Hematopoietic multipotent progenitor cell treated with erythropoietin and hydrocortisone succinate and interleukin-3 and kit ligand, for 17 days (in vitro differentiated cells): ENCODE data around the gene SUN1.
"Not testable (repeated sequence)": the region's sequence is repeated elsewhere in the genome, so short reads cannot be mapped to it uniquely, and the experiment has no call there.

Source experiments
- DNase-seq: peaks from one replicate; pipeline ENCODE4 v3.0.0-alpha.2; 2015; ENCODE audit warnings: low spot score

Gene SUN1

DNA sequence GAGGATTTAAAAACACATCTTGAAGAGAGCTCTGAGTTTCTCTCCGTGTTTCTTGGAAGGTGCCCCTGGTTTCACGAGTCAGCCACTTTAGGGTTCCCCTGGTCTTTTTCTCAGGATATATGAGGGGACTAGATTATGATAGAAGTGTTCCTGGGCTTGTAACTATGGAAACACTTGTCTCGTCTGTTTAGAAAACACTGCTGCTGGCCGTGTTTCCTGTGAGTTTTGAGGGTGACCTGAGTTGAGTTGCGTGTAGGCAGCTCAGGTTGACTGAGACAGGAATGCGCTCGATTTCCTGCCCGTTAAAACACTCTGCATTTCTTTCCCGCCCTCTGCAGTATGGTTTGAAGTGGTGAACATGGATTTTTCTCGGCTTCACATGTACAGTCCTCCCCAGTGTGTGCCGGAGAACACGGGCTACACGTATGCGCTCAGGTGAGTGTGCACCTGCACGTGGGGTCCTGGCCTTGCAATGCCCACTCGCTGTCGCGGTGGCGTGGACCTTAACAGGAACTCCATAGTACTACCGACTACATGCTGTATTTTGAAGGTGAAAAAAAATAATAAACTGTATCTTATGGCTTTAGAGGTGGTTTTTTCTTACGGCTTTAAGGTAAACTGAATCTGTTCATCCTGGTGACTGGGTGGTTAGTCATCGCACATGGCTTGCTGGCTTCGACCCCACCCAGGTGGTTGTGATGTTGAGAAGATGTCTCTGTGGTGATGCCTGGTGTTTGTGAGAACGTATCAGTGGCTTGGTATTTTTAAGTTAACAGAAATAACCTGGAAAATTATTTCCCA is at the start of gene SUN1:
SUN1 (plus strand) TSS at position 310 of the 801 bp plus-strand sequence; CDS start at position 359, 49 bp downstream.
- no peak for DNase-seq

- DNase-seq: no peak
Measured at GRCh38 chr7:782718-783449, 49.4 kb upstream of the SUN1 start.

DNA sequence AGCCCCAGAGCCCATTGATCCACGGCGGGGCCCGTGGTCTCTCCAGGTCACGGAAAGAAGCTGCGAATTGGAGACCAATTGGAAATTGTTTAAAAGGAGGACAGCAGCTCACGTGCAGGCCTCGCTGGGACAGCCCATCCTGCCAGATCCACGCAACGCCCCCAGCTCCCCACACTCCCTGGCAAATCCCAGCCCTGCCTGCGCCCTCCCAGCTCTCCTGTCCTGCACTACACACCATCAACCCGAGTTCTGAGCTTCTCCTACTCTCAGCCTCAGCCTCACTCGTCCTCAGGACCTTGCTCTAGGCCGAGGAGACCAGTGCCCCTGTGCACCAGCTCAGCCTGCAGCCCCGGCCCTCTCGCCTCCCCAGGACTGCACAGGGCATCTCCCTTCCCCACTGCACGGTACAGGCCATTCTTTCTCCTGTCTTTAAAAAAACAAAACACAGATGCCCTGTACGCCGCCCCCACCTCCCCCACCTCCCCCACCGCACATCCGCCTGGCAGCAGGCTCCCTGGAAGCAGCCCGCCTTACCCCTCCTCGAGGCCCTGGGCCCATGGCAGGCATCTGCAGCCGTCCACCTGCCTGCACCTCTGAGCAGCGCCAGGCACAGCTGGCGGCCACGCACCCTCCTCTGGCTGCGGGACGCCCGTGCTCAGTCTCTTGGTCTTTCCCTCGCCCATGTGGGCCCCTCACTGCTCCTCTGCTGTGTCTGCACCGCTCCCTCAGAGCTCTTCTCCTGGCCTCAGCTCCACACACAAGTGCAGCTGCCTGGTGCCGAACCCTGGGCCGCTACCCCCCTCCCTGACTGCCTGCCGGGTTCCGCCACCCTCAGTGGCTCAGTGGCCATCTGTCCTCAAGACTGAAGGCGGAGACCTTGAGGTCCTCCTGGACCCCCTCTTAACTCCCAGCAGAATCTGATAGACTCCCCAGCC is 48.5 kb upstream of the SUN1 start:
- no peak for DNase-seq

GRCh38 chr7:784971-785370 is 47.3 kb upstream of the SUN1 start:
- DNase-seq: no peak

- DNase-seq: no peak
Measured at GRCh38 chr7:785416-785815, 46.9 kb upstream of the SUN1 start.

DNA sequence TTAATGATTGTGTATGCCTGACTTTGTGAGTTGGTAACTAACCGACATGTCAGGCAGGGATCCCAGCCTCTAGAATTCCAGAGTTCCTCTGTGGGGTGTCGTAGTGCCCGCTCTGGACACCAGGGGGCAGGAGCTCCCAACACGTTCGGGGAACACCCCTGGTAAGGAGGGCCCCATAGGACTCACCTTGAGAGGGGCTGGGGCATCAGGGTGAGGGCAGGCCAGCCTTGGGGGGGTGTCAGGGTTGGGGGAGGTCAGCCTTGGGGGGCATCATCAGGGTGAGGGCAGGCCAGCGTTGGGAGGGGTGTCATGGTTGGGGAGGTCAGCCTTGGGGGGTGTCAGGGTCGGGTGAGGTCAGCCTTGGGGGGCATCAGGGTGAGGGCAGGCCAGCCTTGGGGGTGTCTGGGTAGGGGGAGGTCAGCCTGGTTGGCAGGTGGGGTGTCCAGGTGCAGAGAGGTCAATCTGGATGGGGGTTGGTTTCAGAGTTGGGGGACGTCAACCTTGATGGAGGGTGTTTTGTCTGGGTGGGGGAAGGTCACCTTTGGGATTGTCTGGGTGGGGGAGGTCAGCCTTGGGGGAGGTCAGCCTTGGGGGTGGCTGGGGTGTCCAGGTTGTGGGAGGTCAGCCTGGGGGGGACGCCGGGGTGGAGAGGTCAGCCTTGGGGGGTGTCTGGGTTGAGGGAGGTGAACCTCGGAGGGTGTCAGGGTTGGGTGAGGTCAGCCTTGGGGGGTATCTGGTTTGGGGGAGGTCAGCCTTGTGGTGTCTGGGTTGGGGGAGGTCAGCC is 45.6 kb upstream of the SUN1 start:
- peak; percentile 67 for DNase-seq

- DNase-seq: no peak
Measured at GRCh38 chr7:787332-788240, 44.7 kb upstream of the SUN1 start.

DNA sequence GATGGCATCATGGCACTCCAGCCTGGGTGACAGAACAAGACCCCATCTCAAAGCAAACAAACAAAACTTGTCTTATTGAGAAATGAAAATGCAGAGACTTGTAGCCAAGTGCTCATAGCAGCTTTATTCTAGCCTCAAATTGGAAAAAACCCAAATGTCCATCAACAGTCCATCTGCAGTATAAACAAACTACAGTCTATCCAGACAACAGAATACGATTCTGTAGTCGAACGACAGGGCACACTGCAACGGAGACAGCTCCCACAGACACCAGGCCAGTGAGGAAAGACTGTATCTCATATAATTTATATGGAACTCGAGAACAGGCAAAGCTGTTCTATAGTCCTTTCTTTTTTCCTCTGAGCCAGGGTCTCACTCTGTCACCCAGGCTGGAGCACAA is 40.8 kb upstream of the SUN1 start:
- no peak for DNase-seq

- DNase-seq: no peak
Measured at GRCh38 chr7:794207-794606, 38.1 kb upstream of the SUN1 start.

DNA sequence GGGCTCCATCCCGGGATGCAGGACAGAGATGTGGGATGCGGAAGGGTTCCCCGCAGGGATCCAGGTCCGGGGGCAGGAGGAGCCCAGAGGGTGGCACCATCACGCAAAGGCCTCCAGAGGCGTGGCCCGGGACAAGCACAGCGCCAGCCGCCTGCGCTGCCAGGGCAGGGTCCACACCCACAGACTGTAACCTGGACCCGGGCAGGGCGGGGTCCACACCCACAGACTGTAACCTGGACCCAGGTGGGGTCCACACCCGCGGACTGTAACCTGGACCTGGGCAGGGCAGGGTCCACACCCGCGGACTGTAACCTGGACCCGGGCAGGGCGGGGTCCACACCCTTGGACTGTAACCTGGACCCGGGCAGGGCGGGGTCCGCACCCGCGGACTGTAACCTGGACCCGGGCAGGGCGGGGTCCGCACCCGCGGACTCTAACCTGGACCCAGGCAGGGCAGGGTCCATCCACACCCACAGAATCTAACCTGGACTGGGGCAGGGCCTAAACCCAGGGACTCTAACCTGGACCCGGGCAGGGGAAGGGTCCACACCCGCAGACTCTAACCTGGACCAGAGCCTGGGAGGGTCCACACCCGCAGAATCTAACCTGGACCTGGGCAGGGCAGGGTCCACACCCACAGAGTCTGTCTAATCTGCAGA is 37.5 kb upstream of the SUN1 start:
- DNase-seq: no peak

GRCh38 chr7:796434-797169 is 35.7 kb upstream of the SUN1 start:
- DNase-seq: not testable (repeated sequence)

DNA sequence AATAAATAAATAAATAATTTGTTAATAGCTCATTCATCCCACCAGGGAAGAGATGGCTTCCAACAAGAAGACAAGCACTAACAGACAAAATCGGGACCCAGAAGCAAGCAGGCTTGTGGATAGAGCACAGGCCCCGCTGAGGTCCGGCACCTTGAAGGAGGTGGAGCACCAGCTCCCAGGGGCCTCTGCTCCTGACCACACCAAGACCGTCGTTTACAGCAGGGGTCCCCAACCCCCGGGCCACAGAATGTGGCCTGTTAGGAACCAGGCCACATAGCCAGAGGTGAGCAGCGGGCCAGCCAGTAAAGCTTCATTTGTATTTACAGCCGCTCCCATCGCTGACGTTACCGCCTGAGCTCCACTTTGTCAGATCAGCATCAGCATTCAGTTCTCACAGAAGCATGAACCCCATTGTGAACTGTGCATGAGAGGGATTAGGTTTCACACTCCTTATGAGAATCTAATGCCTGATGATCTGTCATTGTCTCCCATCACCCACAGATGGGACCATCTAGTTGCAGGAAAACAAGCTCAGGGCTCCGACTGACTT is 33.3 kb upstream of the SUN1 start:
- no peak for DNase-seq

GRCh38 chr7:800692-801091 is 31.6 kb upstream of the SUN1 start:
- no peak for DNase-seq

DNA sequence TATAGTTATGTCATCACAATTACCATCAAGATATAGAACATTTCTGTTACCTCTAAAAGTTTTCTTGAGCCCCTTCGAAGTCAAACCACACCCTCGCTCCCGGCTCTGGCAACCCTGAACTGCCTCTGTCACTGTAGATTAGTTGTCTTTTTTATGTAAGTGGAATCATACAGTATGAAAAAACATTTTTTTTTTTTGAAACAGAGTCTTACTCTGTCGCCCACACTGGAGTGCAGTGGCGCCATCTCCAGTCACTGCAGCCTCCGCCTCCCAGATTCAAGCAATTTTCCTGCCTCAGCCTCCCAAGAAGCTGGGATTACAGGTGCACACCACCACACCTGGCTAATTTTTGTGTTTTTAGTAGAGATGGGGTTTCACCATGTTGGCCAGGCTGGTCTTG is 30.9 kb upstream of the SUN1 start:
- DNase-seq: not testable (repeated sequence)

- no peak for DNase-seq
Measured at GRCh38 chr7:801940-802381, 30.3 kb upstream of the SUN1 start.

DNA sequence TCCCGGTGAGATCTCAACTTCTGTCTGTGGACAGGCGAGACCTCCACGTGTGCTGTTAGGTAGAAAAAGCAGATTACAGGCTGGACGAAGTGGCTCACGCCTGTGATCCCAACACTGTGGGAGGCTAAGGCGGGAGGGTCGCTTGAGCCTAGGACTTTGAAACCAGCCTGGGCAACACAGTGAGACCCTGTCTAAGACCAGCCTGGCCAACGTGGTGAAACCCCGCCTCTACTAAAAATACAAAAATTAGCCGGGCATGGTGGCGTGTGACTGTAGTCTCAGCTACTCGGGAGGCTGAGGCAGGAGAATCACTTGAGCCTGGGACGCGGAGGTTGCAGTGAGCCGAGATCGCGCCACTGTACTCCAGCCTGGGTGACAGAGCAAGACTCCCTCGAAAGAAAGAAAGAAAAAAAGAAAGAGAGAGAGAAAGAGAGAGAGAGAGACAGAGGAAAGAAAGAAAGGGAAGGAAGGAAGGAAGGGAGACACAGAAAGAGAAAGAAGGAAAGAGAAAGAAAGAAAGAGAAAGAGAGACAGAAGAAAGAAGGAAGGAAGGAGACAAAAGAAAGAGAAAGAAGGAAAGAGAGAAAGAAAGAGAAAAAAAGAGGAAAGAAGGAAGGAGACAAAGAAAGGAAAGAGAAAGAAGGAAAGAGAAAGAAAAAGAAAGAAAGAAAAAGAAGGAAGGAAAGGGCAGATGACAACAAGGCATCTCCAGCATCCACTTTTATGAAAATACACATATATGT is 29.6 kb upstream of the SUN1 start:
- DNase-seq: no peak

DNA sequence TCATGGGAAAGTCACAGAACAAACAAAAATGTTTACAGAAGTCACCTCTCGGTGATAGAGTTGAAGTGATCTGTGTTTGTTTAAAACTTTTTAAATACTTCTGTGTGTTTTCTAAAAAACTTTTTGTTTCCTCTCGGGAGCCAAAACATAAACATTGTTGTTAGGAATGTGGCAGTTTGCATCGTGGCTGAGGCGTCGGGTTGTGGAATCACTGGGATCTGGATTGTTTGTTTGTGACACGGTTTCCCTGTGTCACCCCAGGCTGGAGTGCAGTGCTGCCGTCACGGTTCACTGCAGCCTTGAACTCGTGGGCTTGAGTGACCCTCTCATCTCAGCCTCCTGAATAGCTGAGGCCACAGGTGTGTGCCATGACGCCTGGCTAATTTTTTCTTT is 29.0 kb upstream of the SUN1 start:
- no peak for DNase-seq

- not testable (repeated sequence) for DNase-seq
Measured at GRCh38 chr7:803796-804195, 28.5 kb upstream of the SUN1 start.
